NCI-H748 treated with DMSO at 0.1 percent for 48 hours (cell line): ENCODE results near the gene POU2AF2.
"Not testable (repeated sequence)": the region's sequence is repeated elsewhere in the genome, so short reads cannot be mapped to it uniquely, and the experiment has no call there.

Experiments used
- DNase-seq: peaks from one replicate; lab custom pipeline; 2025; lab: John Stamatoyannopoulos, UW

The POU2AF2 gene

GRCh38 chr11:111245425-111245824 lies at the start of gene POU2AF2:
TSS of gene POU2AF2 (plus strand) at chr11:111245725. CDS start at chr11:111245854, 129 bp downstream.
- DNase-seq, result no peak

GRCh38 chr11:111200010-111200534 lies 45.5 kb upstream of the POU2AF2 start:
- no peak for DNase-seq

- DNase-seq, result no peak
These were observed 41.3 kb upstream of the POU2AF2 start for GRCh38 chr11:111204211-111204610.

GRCh38 chr11:111205632-111206385 lies 39.7 kb upstream of the POU2AF2 start:
- DNase-seq, result no peak

- DNase-seq, result no peak
These were observed 39.1 kb upstream of the POU2AF2 start for GRCh38 chr11:111206472-111206871.

- DNase-seq, result no peak
These were observed 38.3 kb upstream of the POU2AF2 start for GRCh38 chr11:111207213-111207612.

GRCh38 chr11:111209543-111210355 lies 35.8 kb upstream of the POU2AF2 start:
- no peak for DNase-seq

- DNase-seq, result no peak
These were observed 32.3 kb upstream of the POU2AF2 start for GRCh38 chr11:111213256-111213655.

GRCh38 chr11:111220721-111221120 lies 24.8 kb upstream of the POU2AF2 start:
- DNase-seq, result no peak

- DNase-seq, result no peak
These were observed 24.3 kb upstream of the POU2AF2 start for GRCh38 chr11:111221208-111221607.

GRCh38 chr11:111221936-111222335 lies 23.6 kb upstream of the POU2AF2 start:
- DNase-seq, result not testable (repeated sequence)

- not testable (repeated sequence) for DNase-seq
These were observed 22.6 kb upstream of the POU2AF2 start for GRCh38 chr11:111222821-111223455.

- DNase-seq, result no peak
These were observed 19.6 kb upstream of the POU2AF2 start for GRCh38 chr11:111225881-111226280.

GRCh38 chr11:111229604-111230003 lies 15.9 kb upstream of the POU2AF2 start:
- no peak for DNase-seq

- no peak for DNase-seq
These were observed 15.4 kb upstream of the POU2AF2 start for GRCh38 chr11:111230122-111230465.

GRCh38 chr11:111231836-111232235 lies 13.7 kb upstream of the POU2AF2 start:
- DNase-seq, result no peak

GRCh38 chr11:111236383-111236782 lies 9.1 kb upstream of the POU2AF2 start:
- no peak for DNase-seq

- DNase-seq, result no peak
These were observed 7.6 kb upstream of the POU2AF2 start for GRCh38 chr11:111237926-111238325.

- DNase-seq, result no peak
These were observed 1.4 kb downstream of the POU2AF2 start for GRCh38 chr11:111246956-111247355.

- DNase-seq, result no peak
These were observed 5.4 kb downstream of the POU2AF2 start for GRCh38 chr11:111250936-111251335.

GRCh38 chr11:111253131-111253530 lies 7.6 kb downstream of the POU2AF2 start:
- no peak for DNase-seq

- DNase-seq, result no peak
These were observed 8.1 kb downstream of the POU2AF2 start for GRCh38 chr11:111253630-111254029.

- no peak for DNase-seq
These were observed 12.5 kb downstream of the POU2AF2 start for GRCh38 chr11:111258046-111258445.
